Measurements from ENCODE around the gene MYT1. TPM values are rescaled to one million over a fixed set of nuclear protein-coding genes. Genes with fewer than 3 reads are reported as not detected.

The MYT1 gene
- total RNA-seq, 1 experiment from 2014 or later: 7.1 TPM

DNA sequence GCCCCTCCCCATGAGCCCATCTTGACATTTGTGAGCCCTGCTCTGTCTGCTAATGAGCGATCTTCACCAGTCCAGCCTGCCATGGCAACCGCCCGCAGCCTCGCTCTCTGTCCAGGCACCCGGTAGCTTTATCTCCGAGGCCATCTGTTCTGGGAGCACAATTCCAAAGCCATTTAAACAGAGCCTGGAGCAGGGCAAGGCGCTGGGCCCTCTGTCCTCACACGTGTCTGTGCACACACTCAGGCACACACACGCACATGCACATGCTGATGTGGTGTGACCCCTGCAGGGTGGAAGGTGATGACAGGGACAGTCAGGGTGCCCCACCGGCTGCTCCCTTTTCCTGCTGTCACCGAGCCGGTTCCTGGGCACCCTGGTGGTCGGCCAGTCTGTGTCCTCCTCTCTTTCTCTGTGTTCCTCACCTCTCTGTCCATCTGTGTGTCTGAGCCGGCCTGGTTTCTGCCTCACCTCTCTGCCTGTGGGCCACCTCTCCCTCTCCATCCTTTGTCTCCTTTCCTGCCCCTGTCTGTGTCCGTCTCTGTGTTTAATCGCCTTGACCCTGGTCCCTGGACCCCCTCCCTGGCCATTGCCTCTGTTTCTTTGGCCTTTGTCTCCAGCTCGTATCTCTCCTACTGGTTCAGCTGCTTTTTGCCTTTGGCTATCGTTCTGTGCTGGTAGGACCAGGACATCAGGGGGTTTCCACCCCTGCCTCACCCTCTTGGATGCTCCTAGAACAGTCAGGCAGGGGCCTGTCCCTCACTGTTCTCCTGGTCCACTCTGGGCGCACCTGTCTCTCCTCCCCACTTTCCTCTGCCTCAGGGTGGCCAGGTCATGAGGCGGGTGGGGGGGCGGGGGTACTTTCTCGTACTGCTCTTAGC, 8.8 kb upstream of the MYT1 start:
- no peaks in the 10 kb centered on the region for H4K20me1 ChIP-seq (ENCODE audit: insufficient read depth)
- ChIA-PET RAD21 (ENCODE audit: low non-redundant PET in 1 of 2, low total read pairs in 2 of 2, uncharacterized antibody in 2 of 2, unreplicated experiment in 2 of 2) (interaction anchor here in 1 of 2 experiments (0.6 kb wide), 1 partner anchor 28 kb away, joined by 6 read pairs; no protein-coding TSS in a partner anchor), CTCF (no interaction called here), POLR2A (no interaction called here)
- no peak for ATAC-seq
- H3K9me2 ChIP-seq (ENCODE audit: insufficient read depth): no peaks in the 10 kb centered on the region
- no TSS peak for BruUV-seq (replicated peaks)
- intact Hi-C loops (cut with micrococcal nuclease): no loop called here
- H2AFZ ChIP-seq (ENCODE audit: low read depth, low read length, poor library complexity, severe bottlenecking): no peak overlapping the region
- no peaks in the 10 kb centered on the region for H3K27me3 ChIP-seq (ENCODE audit: insufficient read depth, low read length)
- H3K36me3 ChIP-seq (ENCODE audit: control insufficient read depth in 1 of 2, insufficient read depth in 2 of 2, low read length in 2 of 2): no peaks in the 10 kb centered on the region
- H3K4me2 ChIP-seq (ENCODE audit: low read length): no peak overlapping the region
- H3K9ac ChIP-seq (ENCODE audit: low read length): no peak overlapping the region
- H3K79me2 ChIP-seq (ENCODE audit: insufficient read depth, low read length): no peaks in the 10 kb centered on the region
- H3K4me3 ChIP-seq (replicated peaks in 1 of 2; ENCODE audit: low read depth in 1 of 2, low read length in 2 of 2): no peak overlapping the region
- no peak overlapping the region for H3K27ac ChIP-seq (ENCODE audit: low read depth, low read length)
- TF ChIP-seq FOSL1 (IDR thresholded peaks at IDR 0.05; ENCODE audit: low read depth): no peak
- no peak for TF ChIP-seq SIN3A (IDR thresholded peaks at IDR 0.05; ENCODE audit: low read depth)
- TF ChIP-seq ELF1 (IDR thresholded peaks at IDR 0.05; ENCODE audit: borderline replicate concordance, low read depth): no peak
- no peak for TF ChIP-seq ZNF274 (IDR thresholded peaks at IDR 0.05; ENCODE audit: low read depth, low read length)
- no peak for TF ChIP-seq TCF7L2 (IDR thresholded peaks at IDR 0.05; ENCODE audit: borderline replicate concordance, extremely low read depth, insufficient read depth, insufficient read length)
- TF ChIP-seq EZH2 (IDR thresholded peaks at IDR 0.05): no peak
- TF ChIP-seq SRF (IDR thresholded peaks at IDR 0.05; ENCODE audit: low read depth): no peak
- TF ChIP-seq ZFX (IDR thresholded peaks at IDR 0.05): no peak
- TF ChIP-seq REST (IDR thresholded peaks at IDR 0.05; ENCODE audit: low read depth): no peak
- TF ChIP-seq, protein P1, sequence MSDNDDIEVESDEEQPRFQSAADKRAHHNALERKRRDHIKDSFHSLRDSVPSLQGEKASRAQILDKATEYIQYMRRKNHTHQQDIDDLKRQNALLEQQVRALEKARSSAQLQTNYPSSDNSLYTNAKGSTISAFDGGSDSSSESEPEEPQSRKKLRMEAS (IDR thresholded peaks at IDR 0.05): no peak
- TF ChIP-seq EGR1 (IDR thresholded peaks at IDR 0.05; ENCODE audit: low read depth): no peak
- TF ChIP-seq POLR2AphosphoS5 (IDR thresholded peaks at IDR 0.05; ENCODE audit: low read depth, low read length): no peak
- TF ChIP-seq JUND (IDR thresholded peaks at IDR 0.05): no peak
- TF ChIP-seq RAD21 (IDR thresholded peaks at IDR 0.05; ENCODE audit: low read depth): no peak
- no peak for TF ChIP-seq SP1 (IDR thresholded peaks at IDR 0.05; ENCODE audit: low read depth)
- no peak for TF ChIP-seq CBX3 (IDR thresholded peaks at IDR 0.05; ENCODE audit: low read depth)
- no peak for TF ChIP-seq POLR2A (IDR thresholded peaks at IDR 0.05; ENCODE audit: borderline replicate concordance, extremely low read depth, insufficient read depth, insufficient read length)
- TF ChIP-seq CEBPB (IDR thresholded peaks at IDR 0.05; ENCODE audit: low read depth): no peak
- TF ChIP-seq, protein P2, sequence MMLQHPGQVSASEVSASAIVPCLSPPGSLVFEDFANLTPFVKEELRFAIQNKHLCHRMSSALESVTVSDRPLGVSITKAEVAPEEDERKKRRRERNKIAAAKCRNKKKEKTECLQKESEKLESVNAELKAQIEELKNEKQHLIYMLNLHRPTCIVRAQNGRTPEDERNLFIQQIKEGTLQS (IDR thresholded peaks at IDR 0.05): no peak
- no peaks in the 10 kb centered on the region for H3K9me3 ChIP-seq (ENCODE audit: control insufficient read depth in 1 of 2, insufficient read depth in 1 of 2, low read depth in 1 of 2, low read length in 2 of 2)
- H3K4me1 ChIP-seq (ENCODE audit: control insufficient read depth in 1 of 2, insufficient read depth in 2 of 2, low read length in 2 of 2): peaks cover 6 to 28% of the 10 kb centered on the region in 2 experiments; a peak in 3 of 4 replicates
- no peak for DNase-seq (ENCODE audit: low read depth, low spot score)

Measured in HCT116 (cell line).